ENCODE data around the gene IZUMO2. TPM values are rescaled to one million over a fixed set of nuclear protein-coding genes. Genes with fewer than 3 reads are reported as not detected.

Gene IZUMO2
- total and polyA plus RNA-seq, 4 donors = 0.18 to 0.46 TPM; not detected in 2

DNA sequence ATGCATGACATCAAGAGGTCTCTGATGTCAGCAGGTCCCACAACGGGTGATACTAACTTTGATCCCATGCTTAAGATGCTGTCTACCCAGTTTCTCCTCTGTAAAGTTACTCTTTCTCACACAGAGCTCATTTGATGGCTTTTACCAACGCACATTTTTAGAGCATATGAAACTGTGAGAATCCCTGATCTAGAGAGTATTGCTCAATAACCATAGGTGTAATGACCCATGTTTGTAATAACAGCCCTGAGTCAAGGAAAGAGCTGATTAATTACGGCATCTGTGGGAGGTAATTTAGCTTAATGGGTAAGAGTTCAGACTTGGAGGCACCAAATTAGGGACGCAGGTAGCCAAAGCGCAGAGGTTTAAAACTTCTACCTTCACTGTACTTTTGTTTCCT, 18.0 kb upstream of the IZUMO2 start:
- TF ChIP-seq, protein P1, sequence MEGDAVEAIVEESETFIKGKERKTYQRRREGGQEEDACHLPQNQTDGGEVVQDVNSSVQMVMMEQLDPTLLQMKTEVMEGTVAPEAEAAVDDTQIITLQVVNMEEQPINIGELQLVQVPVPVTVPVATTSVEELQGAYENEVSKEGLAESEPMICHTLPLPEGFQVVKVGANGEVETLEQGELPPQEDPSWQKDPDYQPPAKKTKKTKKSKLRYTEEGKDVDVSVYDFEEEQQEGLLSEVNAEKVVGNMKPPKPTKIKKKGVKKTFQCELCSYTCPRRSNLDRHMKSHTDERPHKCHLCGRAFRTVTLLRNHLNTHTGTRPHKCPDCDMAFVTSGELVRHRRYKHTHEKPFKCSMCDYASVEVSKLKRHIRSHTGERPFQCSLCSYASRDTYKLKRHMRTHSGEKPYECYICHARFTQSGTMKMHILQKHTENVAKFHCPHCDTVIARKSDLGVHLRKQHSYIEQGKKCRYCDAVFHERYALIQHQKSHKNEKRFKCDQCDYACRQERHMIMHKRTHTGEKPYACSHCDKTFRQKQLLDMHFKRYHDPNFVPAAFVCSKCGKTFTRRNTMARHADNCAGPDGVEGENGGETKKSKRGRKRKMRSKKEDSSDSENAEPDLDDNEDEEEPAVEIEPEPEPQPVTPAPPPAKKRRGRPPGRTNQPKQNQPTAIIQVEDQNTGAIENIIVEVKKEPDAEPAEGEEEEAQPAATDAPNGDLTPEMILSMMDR (IDR thresholded peaks at IDR 0.05; ENCODE audit: control extremely low read depth, extremely low read depth) = no peak

DNA sequence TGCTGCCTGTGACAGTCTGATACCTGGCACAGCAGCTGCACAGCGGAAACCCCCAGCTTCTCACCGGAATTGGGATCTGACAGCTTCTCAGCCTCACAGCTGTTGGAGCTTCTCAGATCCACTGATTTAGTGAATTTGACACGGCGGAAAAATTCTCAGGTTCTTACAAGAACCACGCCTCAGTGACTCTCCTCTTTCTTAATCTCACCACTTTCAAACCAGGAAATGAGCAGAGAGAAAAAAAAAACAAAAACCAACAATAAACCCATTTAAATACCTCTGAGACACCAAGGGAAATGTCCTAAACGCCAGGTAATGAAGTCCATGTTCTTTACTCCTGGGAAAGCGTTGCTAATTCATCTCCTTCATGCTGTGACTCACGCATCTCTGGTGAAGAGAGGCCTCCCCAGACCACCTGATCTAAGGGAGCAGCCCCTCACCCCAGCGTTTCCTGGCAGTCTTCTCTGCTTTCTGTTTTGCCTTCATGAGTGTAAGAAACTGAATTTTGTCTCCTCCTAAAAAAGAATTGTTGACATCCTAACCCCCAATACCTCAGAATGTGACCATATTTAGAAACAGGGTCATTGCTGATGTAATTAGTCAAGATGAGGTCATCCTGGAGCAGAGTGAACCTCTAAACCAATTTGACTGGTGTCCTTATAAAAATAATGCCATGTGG, 15.9 kb upstream of the IZUMO2 start:
- Histone ChIP-seq H3K27ac (ENCODE audit: low read depth in 1 of 2, low read length in 1 of 2) (no peak overlapping the region), H3K27me3 (ENCODE audit: control insufficient read depth in 3 of 3, insufficient read depth in 3 of 3, low read length in 2 of 3) (no peaks in the 10 kb centered on the region), H3K9ac (ENCODE audit: insufficient read depth in 1 of 2, low read length in 2 of 2) (no peak overlapping the region), H3K36me3 (ENCODE audit: control insufficient read depth in 4 of 4, insufficient read depth in 4 of 4, low read length in 4 of 4) (no peaks in the 10 kb centered on the region), H3K9me3 (ENCODE audit: control insufficient read depth in 4 of 4, insufficient read depth in 3 of 4, low read length in 3 of 4) (peaks cover 0 to 2% (median 0%) of the 10 kb centered on the region in 4 donors), H3K4me3 (no peak overlapping the region), H3K4me1 (ENCODE audit: control insufficient read depth in 5 of 5, insufficient read depth in 5 of 5, low read length in 5 of 5) (peaks cover 0 to under 1% (median 0%) of the 10 kb centered on the region in 5 donors)
- 58 to 68% methylated on average over 9 of the region's 9 CpGs for WGBS, 2 donors
- ATAC-seq (ENCODE audit: insufficient read depth, low FRiP score) = no peak
- TF ChIP-seq, protein P1 (IDR thresholded peaks at IDR 0.05; ENCODE audit: control extremely low read depth, extremely low read depth) = no peak
- no peak for DNase-seq

More for the DNA sequence above, 18.0 kb upstream of the IZUMO2 start:
- H3K9ac ChIP-seq (ENCODE audit: insufficient read depth in 1 of 2, low read length in 2 of 2) = no peak overlapping the region
- H3K27me3 ChIP-seq (ENCODE audit: control insufficient read depth in 3 of 3, insufficient read depth in 3 of 3, low read length in 2 of 3) = no peaks in the 10 kb centered on the region
- H3K27ac ChIP-seq (ENCODE audit: low read depth in 1 of 2, low read length in 1 of 2) = no peak overlapping the region
- H3K4me1 ChIP-seq (ENCODE audit: control insufficient read depth in 5 of 5, insufficient read depth in 5 of 5, low read length in 5 of 5) = peaks cover 0 to 4% (median 0%) of the 10 kb centered on the region in 5 donors
- H3K4me3 ChIP-seq = no peak overlapping the region
- no peak for ATAC-seq (ENCODE audit: insufficient read depth, low FRiP score)
- WGBS, 2 donors = 78 to 86% methylated on average over 5 of the region's 5 CpGs
- peaks cover 0 to 2% (median 0%) of the 10 kb centered on the region in 4 donors for H3K9me3 ChIP-seq (ENCODE audit: control insufficient read depth in 4 of 4, insufficient read depth in 3 of 4, low read length in 3 of 4)
- H3K36me3 ChIP-seq (ENCODE audit: control insufficient read depth in 4 of 4, insufficient read depth in 4 of 4, low read length in 4 of 4) = no peaks in the 10 kb centered on the region
- DNase-seq = no peak

DNA sequence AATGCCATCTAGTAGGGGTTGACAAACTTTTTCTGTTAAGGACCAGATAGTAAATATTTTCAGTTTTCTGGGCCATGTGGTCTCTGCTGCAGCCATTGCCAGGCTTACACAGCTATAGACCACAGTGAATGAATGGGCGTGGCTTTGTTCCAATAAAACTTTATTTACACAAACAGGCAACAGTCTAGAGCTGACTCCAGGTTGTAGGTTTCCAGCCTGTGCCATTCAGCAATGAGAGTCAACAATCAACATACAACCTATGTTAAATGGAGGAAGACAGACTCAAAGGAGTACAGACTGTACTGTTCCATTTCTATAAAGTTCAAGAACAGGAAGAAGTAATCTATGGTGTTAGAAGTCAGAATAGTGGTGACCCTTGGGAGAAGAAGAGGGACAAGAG, 15.2 kb upstream of the IZUMO2 start:
- Histone ChIP-seq H3K36me3 (ENCODE audit: control insufficient read depth in 4 of 4, insufficient read depth in 4 of 4, low read length in 4 of 4) (no peaks in the 10 kb centered on the region), H3K27me3 (ENCODE audit: control insufficient read depth in 3 of 3, insufficient read depth in 3 of 3, low read length in 2 of 3) (no peaks in the 10 kb centered on the region), H3K9ac (ENCODE audit: insufficient read depth in 1 of 2, low read length in 2 of 2) (no peak overlapping the region), H3K4me1 (ENCODE audit: control insufficient read depth in 5 of 5, insufficient read depth in 5 of 5, low read length in 5 of 5) (no peaks in the 10 kb centered on the region), H3K27ac (ENCODE audit: low read depth in 1 of 2, low read length in 1 of 2) (no peak overlapping the region), H3K4me3 (no peak overlapping the region), H3K9me3 (ENCODE audit: control insufficient read depth in 4 of 4, insufficient read depth in 3 of 4, low read length in 3 of 4) (peaks cover 0 to 2% (median 0%) of the 10 kb centered on the region in 4 donors)
- 74 to 77% methylated on average over 1 of the region's 1 CpG for WGBS, 2 donors
- no peak for DNase-seq
- TF ChIP-seq, protein P1 (IDR thresholded peaks at IDR 0.05; ENCODE audit: control extremely low read depth, extremely low read depth) = no peak
- ATAC-seq (ENCODE audit: insufficient read depth, low FRiP score) = no peak
